ENCODE results near the gene RPTOR. TPM values are rescaled to one million over a fixed set of nuclear protein-coding genes. Genes with fewer than 3 reads are reported as not detected.

Gene RPTOR
- polyA plus RNA-seq, 1 of the 3 experiments (the other 2 are of a cell fraction), result 14.9 TPM

DNA sequence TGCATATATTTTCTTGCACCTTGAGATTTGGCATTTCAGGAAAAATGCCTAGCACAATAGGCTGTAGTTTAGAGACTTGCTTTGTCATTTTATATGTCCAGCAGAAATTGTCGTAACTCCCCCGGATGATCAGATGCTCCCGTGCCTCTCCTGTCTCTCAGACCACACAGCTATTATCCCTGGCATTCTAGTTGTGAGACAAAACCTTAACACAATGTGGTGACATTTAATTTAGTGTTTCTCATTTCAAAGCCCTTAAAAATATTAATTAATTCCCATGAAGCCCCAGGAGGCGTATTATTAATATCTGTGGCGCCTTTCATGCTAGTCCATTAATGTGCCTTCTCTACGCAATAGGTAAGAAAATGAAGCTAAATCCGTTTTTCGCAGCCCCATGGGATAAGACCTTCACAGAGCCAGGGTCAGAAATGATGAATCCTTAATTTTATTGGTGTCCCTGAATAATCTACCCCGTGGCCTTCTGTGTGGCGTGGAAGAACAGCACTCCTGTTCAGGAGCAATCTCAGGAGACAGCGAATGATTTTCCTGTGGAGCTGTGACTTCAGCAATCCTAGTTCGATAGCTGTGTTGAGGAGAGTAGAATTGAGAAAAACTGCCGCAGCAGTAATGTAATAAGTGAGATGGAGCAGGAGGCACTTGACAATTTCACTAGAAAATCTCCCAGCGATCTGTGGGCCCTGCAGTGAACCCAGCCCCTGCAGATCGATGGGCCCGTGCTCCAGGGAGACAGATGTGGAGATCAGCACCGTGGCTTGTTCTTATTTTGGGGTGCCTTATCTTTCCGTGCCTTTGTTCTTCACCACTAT lies 157.9 kb downstream of the RPTOR start:
- H4K20me1 ChIP-seq (ENCODE audit: insufficient read depth), result peaks cover 20% of the 10 kb centered on the region; the same call in 1 of the 2 replicates

DNA sequence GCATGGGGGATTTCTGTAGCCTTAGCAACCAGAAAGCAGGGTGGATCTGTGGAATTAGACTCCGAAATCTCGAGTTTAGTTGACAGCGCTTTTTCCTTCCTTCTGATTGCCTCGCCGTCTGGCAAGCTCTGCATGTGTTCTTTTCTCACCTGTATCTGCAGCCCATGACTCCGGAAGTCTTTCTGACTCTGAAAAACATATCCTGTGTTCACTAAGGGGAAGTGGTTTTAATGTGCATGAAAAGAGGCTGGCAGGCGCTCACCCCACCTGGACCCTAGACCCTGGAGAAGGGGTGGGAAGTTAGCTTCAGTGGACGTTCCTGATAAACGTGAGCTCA lies 158.5 kb downstream of the RPTOR start:
- peaks cover 19% of the 10 kb centered on the region; the same call in 1 of the 2 replicates for H3K79me2 ChIP-seq (ENCODE audit: insufficient read depth)
- DNase-seq, result no peak
- H3F3A ChIP-seq (replicated peaks; ENCODE audit: insufficient read depth), result no peaks in the 10 kb centered on the region
- H3K9ac ChIP-seq, result no peak overlapping the region
- no peaks in the 10 kb centered on the region for H3K9me2 ChIP-seq
- H3K27ac ChIP-seq (ENCODE audit: low read depth in 2 of 2, low read length in 1 of 2), result no peak overlapping the region
- WGBS (ENCODE audit: low lambda C conversion rate), result 97% methylated on average over 9 of the region's 9 CpGs
- no peak overlapping the region for H2AFZ ChIP-seq (ENCODE audit: low read depth)
- no peak overlapping the region for H3K4me2 ChIP-seq
- ChIA-PET POLR2A (no interaction called here), CTCF (interaction anchor here (0.6 to 1.5 kb wide), 7 partner anchors 8 to 353 kb away, joined by 3 to 6 read pairs (median 3); no protein-coding TSS in a partner anchor)
- H3K4me3 ChIP-seq (ENCODE audit: low read depth in 2 of 2, low read length in 1 of 2), result no peak overlapping the region
- TF ChIP-seq CHD2 (IDR thresholded peaks at IDR 0.05; ENCODE audit: low read length, partially characterized antibody) (no peak), FOXJ3 (CRISPR knock-in tag; IDR thresholded peaks at IDR 0.05) (no peak), TEAD4 (IDR thresholded peaks at IDR 0.05; ENCODE audit: borderline replicate concordance, insufficient read depth) (no peak), NFIC (IDR thresholded peaks at IDR 0.05; ENCODE audit: borderline replicate concordance) (no peak), TAF1 (IDR thresholded peaks at IDR 0.05; ENCODE audit: borderline replicate concordance, low read depth, low read length) (no peak), MXI1 (IDR thresholded peaks at IDR 0.05; ENCODE audit: low read depth, low read length) (no peak)
- TF ChIP-seq, protein P1, sequence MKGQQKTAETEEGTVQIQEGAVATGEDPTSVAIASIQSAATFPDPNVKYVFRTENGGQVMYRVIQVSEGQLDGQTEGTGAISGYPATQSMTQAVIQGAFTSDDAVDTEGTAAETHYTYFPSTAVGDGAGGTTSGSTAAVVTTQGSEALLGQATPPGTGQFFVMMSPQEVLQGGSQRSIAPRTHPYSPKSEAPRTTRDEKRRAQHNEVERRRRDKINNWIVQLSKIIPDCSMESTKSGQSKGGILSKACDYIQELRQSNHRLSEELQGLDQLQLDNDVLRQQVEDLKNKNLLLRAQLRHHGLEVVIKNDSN (IDR thresholded peaks at IDR 0.05; ENCODE audit: borderline replicate concordance, low read depth), result no peak
- TF ChIP-seq, protein P2, sequence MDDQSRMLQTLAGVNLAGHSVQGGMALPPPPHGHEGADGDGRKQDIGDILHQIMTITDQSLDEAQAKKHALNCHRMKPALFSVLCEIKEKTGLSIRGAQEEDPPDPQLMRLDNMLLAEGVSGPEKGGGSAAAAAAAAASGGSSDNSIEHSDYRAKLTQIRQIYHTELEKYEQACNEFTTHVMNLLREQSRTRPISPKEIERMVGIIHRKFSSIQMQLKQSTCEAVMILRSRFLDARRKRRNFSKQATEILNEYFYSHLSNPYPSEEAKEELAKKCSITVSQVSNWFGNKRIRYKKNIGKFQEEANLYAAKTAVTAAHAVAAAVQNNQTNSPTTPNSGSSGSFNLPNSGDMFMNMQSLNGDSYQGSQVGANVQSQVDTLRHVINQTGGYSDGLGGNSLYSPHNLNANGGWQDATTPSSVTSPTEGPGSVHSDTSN (IDR thresholded peaks at IDR 0.05), result no peak
- TF ChIP-seq, protein P3, sequence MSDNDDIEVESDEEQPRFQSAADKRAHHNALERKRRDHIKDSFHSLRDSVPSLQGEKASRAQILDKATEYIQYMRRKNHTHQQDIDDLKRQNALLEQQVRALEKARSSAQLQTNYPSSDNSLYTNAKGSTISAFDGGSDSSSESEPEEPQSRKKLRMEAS (IDR thresholded peaks at IDR 0.05; ENCODE audit: low read depth), result no peak
- TF ChIP-seq, protein P4, sequence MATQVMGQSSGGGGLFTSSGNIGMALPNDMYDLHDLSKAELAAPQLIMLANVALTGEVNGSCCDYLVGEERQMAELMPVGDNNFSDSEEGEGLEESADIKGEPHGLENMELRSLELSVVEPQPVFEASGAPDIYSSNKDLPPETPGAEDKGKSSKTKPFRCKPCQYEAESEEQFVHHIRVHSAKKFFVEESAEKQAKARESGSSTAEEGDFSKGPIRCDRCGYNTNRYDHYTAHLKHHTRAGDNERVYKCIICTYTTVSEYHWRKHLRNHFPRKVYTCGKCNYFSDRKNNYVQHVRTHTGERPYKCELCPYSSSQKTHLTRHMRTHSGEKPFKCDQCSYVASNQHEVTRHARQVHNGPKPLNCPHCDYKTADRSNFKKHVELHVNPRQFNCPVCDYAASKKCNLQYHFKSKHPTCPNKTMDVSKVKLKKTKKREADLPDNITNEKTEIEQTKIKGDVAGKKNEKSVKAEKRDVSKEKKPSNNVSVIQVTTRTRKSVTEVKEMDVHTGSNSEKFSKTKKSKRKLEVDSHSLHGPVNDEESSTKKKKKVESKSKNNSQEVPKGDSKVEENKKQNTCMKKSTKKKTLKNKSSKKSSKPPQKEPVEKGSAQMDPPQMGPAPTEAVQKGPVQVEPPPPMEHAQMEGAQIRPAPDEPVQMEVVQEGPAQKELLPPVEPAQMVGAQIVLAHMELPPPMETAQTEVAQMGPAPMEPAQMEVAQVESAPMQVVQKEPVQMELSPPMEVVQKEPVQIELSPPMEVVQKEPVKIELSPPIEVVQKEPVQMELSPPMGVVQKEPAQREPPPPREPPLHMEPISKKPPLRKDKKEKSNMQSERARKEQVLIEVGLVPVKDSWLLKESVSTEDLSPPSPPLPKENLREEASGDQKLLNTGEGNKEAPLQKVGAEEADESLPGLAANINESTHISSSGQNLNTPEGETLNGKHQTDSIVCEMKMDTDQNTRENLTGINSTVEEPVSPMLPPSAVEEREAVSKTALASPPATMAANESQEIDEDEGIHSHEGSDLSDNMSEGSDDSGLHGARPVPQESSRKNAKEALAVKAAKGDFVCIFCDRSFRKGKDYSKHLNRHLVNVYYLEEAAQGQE (IDR thresholded peaks at IDR 0.05; ENCODE audit: low read depth, low read length), result no peak
- no peaks in the 10 kb centered on the region for H3K9me3 ChIP-seq
- H3K4me1 ChIP-seq (ENCODE audit: control insufficient read depth in 1 of 2, insufficient read depth in 2 of 2, low read depth in 1 of 2, low read length in 1 of 2), result peaks cover 0 to 14% of the 10 kb centered on the region in 2 experiments; a peak in 1 of 4 replicates
- H4K20me1 ChIP-seq (ENCODE audit: insufficient read depth), result peaks cover 18% of the 10 kb centered on the region; the same call in 1 of the 2 replicates
- H3K27me3 ChIP-seq (ENCODE audit: insufficient read depth), result no peaks in the 10 kb centered on the region
- H3K36me3 ChIP-seq (replicated peaks in 1 of 2; ENCODE audit: control insufficient read depth in 1 of 2, insufficient read depth in 2 of 2, low read length in 1 of 2), result peaks cover 0 to 3% of the 10 kb centered on the region in 2 experiments

More for the DNA sequence above, 157.9 kb downstream of the RPTOR start:
- 87% methylated on average over 18 of the region's 18 CpGs for WGBS (ENCODE audit: low lambda C conversion rate)
- POLR2A ChIA-PET, result no interaction called here
- Histone ChIP-seq H3K9me3 (no peaks in the 10 kb centered on the region), H3K4me3 (ENCODE audit: low read depth in 2 of 2, low read length in 1 of 2) (no peak overlapping the region), H3K79me2 (ENCODE audit: insufficient read depth) (peaks cover 24% of the 10 kb centered on the region), H2AFZ (ENCODE audit: low read depth) (no peak overlapping the region), H3K27ac (ENCODE audit: low read depth in 2 of 2, low read length in 1 of 2) (no peak overlapping the region), H3K36me3 (replicated peaks in 1 of 2; ENCODE audit: control insufficient read depth in 1 of 2, insufficient read depth in 2 of 2, low read length in 1 of 2) (no peaks in the 10 kb centered on the region), H3K4me2 (no peak overlapping the region), H3K9me2 (no peaks in the 10 kb centered on the region), H3K4me1 (ENCODE audit: control insufficient read depth in 1 of 2, insufficient read depth in 2 of 2, low read depth in 1 of 2, low read length in 1 of 2) (peaks cover 0 to 17% of the 10 kb centered on the region in 2 experiments; a peak in 1 of 4 replicates), H3F3A (replicated peaks; ENCODE audit: insufficient read depth) (no peaks in the 10 kb centered on the region), H3K27me3 (ENCODE audit: insufficient read depth) (no peaks in the 10 kb centered on the region), H3K9ac (no peak overlapping the region)
- no peak for DNase-seq
- CTCF ChIA-PET, result interaction anchor here (0.6 to 1.5 kb wide), 8 partner anchors 9 to 352 kb away, joined by 3 to 6 read pairs (median 3); no protein-coding TSS in a partner anchor
- TF ChIP-seq NRF1 (IDR thresholded peaks at IDR 0.05; ENCODE audit: low read depth, low read length) (no peak), NFIC (IDR thresholded peaks at IDR 0.05; ENCODE audit: borderline replicate concordance) (no peak)
